Left hindlimb (tissue), 1 donor: Measurements from ENCODE around the gene FUT4.
"Not testable (repeated sequence)": the region's sequence is repeated elsewhere in the genome, so short reads cannot be mapped to it uniquely, and the experiment has no call there.

Experiments
- DNase-seq: peaks from one replicate; pipeline ENCODE4 v3.0.0-alpha.2; 2018

Gene FUT4, protein sequence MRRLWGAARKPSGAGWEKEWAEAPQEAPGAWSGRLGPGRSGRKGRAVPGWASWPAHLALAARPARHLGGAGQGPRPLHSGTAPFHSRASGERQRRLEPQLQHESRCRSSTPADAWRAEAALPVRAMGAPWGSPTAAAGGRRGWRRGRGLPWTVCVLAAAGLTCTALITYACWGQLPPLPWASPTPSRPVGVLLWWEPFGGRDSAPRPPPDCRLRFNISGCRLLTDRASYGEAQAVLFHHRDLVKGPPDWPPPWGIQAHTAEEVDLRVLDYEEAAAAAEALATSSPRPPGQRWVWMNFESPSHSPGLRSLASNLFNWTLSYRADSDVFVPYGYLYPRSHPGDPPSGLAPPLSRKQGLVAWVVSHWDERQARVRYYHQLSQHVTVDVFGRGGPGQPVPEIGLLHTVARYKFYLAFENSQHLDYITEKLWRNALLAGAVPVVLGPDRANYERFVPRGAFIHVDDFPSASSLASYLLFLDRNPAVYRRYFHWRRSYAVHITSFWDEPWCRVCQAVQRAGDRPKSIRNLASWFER

DNA sequence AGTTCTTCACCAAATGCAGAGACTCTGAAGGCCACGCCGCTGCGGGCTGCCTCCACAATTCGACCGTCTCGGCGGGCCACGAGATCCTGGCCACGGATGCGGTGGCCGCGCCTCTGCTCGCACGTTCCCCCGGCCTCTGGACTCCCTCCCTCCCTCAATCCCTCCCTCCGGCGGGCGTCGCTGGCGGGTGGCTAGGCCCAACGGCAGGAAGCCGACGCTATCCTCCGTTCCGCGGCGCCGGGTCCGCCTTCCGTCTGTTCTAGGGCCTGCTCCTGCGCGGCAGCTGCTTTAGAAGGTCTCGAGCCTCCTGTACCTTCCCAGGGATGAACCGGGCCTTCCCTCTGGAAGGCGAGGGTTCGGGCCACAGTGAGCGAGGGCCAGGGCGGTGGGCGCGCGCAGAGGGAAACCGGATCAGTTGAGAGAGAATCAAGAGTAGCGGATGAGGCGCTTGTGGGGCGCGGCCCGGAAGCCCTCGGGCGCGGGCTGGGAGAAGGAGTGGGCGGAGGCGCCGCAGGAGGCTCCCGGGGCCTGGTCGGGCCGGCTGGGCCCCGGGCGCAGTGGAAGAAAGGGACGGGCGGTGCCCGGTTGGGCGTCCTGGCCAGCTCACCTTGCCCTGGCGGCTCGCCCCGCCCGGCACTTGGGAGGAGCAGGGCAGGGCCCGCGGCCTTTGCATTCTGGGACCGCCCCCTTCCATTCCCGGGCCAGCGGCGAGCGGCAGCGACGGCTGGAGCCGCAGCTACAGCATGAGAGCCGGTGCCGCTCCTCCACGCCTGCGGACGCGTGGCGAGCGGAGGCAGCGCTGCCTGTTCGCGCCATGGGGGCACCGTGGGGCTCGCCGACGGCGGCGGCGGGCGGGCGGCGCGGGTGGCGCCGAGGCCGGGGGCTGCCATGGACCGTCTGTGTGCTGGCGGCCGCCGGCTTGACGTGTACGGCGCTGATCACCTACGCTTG lies at the start of gene FUT4:
Gene FUT4, plus strand, starts transcription at position 227 of the 951 bp plus-strand sequence. Its CDS starts 213 bp downstream, at position 440.
- DNase-seq = peak; percentile 92

DNA sequence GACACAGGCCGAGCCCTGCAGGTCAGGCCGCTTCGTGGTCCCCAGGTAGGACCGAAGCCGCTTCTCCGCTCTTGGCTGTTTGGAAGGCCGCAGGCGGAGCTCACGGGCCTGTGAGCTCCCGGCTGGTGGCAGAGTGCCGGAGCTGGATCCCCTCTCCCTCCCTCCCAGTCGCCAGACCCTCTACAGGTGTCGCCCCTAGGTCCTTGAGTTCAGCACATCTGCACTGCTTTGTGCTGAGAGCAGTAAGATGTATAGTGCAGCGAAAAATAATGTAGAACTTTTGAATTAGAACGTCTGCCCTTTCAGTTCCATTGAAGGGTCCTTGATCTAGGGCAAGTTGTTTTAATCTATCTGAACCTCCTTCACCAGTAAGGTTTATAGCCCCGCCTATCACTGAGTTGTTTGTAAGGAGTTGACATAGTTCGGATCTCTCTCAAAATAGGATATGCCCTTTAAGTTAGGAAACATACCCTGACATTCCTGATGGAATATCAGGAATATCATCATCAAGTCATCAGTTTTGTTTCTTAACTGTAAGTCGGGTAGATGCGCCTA lies 49.5 kb upstream of the FUT4 start:
- no peak for DNase-seq

- DNase-seq = no peak
These were observed 43.5 kb upstream of the FUT4 start for GRCh38 chr11:94500181-94500580.

DNA sequence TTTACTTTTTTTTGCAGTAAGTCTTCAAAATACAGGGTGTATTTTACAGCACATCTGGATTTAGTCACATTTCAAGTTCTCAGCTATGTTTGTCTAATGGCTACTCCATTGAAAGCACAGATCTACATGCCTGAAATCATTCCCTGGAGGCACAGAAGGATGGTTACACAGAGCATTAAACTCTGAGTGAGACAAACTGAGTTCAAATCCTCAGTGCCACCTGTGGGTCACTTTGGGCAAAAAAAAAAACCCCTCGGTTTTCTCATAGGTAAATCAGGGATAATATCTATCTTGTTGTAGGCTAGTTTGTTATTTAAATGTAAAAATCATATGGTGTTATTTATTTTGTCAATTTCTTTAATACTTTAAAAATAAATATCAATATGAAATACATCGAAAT lies 42.2 kb upstream of the FUT4 start:
- no peak for DNase-seq

DNA sequence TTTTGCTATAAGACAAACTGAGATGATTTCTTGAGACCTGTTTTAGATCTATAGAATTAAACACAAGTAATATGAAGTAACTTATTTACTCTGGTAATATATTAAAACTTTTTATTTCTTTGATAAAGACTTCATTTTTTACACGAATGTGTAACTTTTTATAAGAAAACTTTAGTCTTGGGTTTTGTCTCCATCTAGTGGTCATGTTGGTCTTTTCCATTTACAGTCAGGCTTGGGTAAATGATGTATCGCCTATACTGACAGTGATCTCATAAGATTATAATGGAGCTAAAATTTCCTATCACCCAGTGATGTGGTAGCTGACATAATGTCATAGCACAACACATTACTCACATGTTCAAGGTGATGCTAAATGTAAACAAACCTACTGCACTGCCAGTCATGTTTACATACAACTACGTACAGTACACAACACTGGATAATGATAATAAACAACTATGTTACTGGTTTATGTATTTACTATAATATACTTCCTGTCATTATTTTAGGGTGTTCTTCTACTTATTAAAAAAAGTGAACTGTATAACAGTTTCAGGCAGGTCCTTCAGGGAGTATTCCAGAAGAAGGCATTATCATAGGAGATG lies 38.9 kb upstream of the FUT4 start:
- no peak for DNase-seq

- not testable (repeated sequence) for DNase-seq
These were observed 37.2 kb upstream of the FUT4 start for GRCh38 chr11:94506513-94506912.

DNA sequence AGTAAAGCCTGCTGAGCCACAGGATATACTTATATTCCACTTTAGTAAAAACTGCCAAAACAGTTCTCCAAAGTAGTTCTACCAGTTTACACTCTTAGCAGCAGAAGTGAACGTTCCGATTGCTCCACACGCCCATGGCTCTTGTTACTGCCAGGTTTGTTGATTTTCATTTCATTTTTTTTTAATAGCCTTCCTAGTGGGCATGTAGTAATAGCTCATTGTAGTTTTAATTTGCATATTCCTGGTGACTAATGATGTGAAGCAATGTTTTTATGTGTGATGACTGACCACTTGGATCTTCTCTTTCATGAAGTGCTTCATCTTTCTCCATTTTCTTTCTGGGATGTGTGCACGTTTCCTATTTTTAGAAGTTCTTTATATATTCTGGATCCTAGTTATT lies 36.2 kb upstream of the FUT4 start:
- DNase-seq = no peak

DNA sequence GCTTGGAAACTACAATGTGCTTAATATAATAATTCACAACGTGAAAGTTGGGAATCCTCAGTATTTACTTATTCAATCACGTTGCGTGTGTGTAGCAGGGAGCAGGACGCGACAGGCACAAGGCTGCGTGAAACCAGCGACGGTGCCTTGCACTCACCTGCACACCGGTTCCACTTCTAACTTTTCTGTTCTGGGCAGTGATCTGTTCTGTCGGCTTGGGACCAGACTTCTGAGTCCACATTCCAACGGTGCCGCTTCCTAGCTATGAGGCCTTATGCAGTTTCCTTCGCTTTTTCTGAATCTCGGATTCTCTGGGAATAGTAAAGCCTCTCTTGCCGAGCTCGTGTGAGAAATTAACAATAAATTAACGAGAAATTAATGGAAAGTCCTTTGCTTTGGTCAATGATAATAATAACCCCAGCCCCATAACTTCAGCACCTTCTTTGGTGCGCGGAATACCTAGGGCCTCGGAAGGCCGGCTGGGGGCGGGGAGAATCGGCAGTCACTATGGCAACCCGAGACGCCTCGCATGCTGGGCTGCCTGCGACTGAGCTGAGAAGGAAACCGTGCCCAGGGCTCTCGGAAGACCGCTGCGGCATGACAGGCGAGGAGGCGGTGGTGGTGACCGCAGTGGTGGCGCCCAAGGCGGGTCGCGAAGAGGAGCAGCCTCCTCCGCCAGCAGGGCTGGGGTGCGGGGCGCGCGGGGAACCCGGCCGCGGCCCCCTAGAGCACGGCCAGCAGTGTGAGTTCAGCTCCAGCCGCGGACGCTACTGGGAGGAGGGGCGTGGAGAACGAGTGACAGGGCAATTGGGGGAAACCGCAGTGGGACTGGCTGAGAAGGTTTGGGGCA lies 31.6 kb upstream of the FUT4 start, which contains the start of gene C11orf97:
Gene C11orf97, plus strand, starts transcription at position 530 of the 850 bp plus-strand sequence. Its CDS starts 68 bp downstream, at position 598.
- peak; percentile 67 for DNase-seq

GRCh38 chr11:94513091-94513490 lies 30.6 kb upstream of the FUT4 start:
- DNase-seq = no peak

DNA sequence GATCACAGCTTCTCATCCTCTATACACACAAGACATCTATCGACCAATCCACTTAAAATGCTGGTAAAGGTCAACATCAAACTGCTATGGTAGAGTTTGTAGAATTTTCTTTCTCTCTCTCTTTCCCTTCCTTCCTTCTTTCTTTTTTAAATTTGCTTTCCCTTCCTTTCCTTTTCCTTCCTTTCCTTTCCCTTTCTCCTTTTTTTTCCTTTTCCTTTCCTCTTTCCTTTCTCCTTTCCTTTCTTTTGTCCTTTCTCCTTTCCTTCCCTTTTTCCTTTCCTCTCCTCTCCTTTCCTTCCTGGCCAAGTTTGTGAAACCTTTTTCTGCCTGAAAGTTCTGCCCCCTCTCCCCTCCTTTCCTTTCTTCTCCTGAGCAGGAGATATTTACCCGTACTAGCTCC lies 28.3 kb upstream of the FUT4 start:
- no peak for DNase-seq

GRCh38 chr11:94516725-94517124 lies 27.0 kb upstream of the FUT4 start:
- DNase-seq = no peak

GRCh38 chr11:94518300-94518699 lies 25.4 kb upstream of the FUT4 start:
- no peak for DNase-seq

DNA sequence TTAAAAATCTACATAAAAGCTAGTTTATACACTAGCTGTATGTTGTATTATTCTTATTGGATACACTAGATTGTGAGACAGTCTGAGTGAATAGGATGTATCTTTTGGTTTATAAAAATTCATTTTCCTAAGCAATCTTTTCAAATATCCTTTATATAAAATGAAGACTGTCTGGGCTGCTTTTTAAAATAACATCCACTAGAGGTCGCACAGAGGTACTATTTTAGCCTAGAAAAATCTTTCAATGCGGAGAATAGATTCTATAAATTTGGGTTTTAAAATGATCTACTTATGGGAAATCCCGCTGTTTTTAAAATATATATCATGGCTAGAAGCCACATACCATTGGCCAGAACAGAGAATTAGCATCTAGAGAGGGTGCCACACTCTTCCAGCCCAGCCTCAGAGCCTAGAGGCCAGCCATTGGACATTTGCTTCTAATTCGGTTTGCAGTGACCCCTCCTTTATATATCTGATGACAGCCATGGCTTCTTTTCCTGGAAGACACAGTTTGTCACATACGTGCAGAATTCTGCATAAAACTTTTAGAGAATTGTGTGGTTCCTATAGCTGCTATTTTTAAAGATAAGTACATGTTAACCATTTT lies 24.1 kb upstream of the FUT4 start:
- DNase-seq = no peak

DNA sequence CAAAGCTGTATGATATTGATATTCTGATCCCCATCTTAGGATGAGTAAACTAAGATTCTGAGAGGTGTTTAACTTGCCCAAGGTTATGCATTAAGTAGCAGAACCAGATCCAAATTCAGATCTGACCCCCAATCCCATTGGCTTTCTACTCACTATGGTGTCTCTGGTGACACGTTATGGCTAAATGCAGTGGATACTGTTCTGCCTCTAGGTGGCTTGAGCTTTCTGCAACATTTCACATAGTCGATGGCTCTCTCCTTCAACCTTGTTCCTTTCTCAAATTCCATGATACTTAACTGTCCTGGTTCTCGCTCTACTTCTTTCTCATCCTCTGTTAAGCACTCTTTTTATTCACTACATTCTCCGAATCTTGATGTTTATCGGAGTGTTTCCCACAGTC lies 22.0 kb upstream of the FUT4 start:
- no peak for DNase-seq

DNA sequence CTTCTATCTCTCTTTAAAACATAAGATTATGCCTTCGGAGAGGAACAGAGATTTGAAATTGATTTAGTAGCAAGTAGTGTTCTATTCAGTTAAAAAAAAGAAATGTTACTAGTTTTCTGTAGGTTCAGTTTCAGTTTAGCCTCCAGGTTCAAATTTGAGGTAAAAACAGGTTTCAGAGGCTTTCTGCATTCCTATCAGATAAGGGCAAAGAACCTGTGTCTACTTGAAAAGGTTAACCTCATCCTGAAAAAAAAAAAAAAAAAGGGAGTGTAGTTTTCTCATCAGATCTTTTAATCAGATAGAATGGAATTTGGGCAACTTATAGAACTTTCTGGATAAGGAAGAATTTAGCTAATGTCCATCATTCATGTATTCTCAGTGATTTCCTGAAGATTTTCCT lies 19.4 kb upstream of the FUT4 start:
- no peak for DNase-seq

- peak; percentile 45 for DNase-seq
These were observed 18.0 kb upstream of the FUT4 start for GRCh38 chr11:94525546-94526324.

GRCh38 chr11:94526645-94527438 lies 16.9 kb upstream of the FUT4 start:
- DNase-seq = no peak

GRCh38 chr11:94528551-94528950 lies 15.2 kb upstream of the FUT4 start:
- no peak for DNase-seq

DNA sequence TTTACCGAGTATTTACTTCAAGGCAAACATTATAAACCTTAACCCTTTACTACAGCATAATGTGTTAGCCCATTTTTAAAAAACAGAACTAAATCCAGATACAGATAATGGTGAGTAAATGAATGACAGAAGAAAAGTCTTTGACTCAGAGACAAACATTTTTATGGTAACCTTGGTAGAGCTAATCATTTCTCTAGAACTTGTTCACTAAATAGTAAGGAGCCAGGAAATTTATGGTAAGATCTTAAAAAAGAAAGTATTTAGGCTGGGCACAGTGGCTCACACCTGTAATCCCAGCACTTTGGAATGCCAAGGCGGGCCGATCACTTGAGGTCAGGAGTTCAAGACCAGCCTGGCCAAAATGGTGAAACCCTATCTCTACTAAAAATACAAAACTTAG lies 11.5 kb upstream of the FUT4 start:
- no peak for DNase-seq

- no peak for DNase-seq
These were observed 10.5 kb upstream of the FUT4 start for GRCh38 chr11:94533206-94533605.
